ENCODE data around the gene KIF5C. TPM values are rescaled to one million over a fixed set of nuclear protein-coding genes. Genes with fewer than 3 reads are reported as not detected.

Gene KIF5C
- total and polyA plus RNA-seq, 2 of the 13 experiments (the other 11 are each of a cell fraction or from before 2014, with no cell fraction given), result 0.15 to 0.20 TPM

- no peak for TF ChIP-seq HMGXB4 (CRISPR knock-in tag; IDR thresholded peaks at IDR 0.05; ENCODE audit: borderline replicate concordance in 1 of 2, low read depth in 1 of 2)
- TF ChIP-seq MNT (IDR thresholded peaks at IDR 0.05), result no peak
- TF ChIP-seq CEBPB (IDR thresholded peaks at IDR 0.05; ENCODE audit: borderline replicate concordance, low read depth, low read length), result no peak
- TF ChIP-seq MIER2 (CRISPR knock-in tag; IDR thresholded peaks at IDR 0.05), result no peak
- TF ChIP-seq MLLT10 (CRISPR knock-in tag; IDR thresholded peaks at IDR 0.05), result no peak
- no peak for TF ChIP-seq KDM1A (CRISPR knock-in tag; IDR thresholded peaks at IDR 0.05)
- TF ChIP-seq ZMAT5 (CRISPR knock-in tag; IDR thresholded peaks at IDR 0.05; ENCODE audit: borderline replicate concordance, low read depth), result no peak
- no peak for TF ChIP-seq ELF3 (CRISPR knock-in tag; IDR thresholded peaks at IDR 0.05)
- peak; percentile 85; the same call in 1 of the 2 replicates for TF ChIP-seq PRDM15 (CRISPR knock-in tag; IDR thresholded peaks at IDR 0.05)
- no peak for TF ChIP-seq ZBTB37 (CRISPR knock-in tag; IDR thresholded peaks at IDR 0.05)
- TF ChIP-seq ZBTB38 (CRISPR knock-in tag; IDR thresholded peaks at IDR 0.05), result 0 out of 2 replicates have a peak, but pooled peaks have one; percentile 38
- TF ChIP-seq FOSL2 (CRISPR knock-in tag; IDR thresholded peaks at IDR 0.05), result peak; percentile 67
- peak; percentile 59 for TF ChIP-seq CREB1 (IDR thresholded peaks at IDR 0.05)
- TF ChIP-seq CREB1 (CRISPR knock-in tag; IDR thresholded peaks at IDR 0.05), result no peak
- TF ChIP-seq ZBED4 (CRISPR knock-in tag; IDR thresholded peaks at IDR 0.05; ENCODE audit: borderline replicate concordance), result no peak
- TF ChIP-seq PPARG (CRISPR knock-in tag; conservative IDR thresholded peaks at IDR 0.05), result no peak
Observed at GRCh38 chr2:148876595-148877402, 1.8 kb downstream of the KIF5C start (continued).
